H9 (cell line): ENCODE measurements around the gene ABCB8. TPM values are rescaled to one million over a fixed set of nuclear protein-coding genes. Genes with fewer than 3 reads are reported as not detected.

Experiments used
- DNase-seq: peaks from one replicate; pipeline ENCODE4 v3.0.0-alpha.2; 2017
- H2AFZ ChIP-seq: one replicate; pipeline ENCODE4 v1.6.1; 2013; ENCODE audit warnings: mild to moderate bottlenecking, low read length, control low read depth, moderate library complexity
- H2AK5ac ChIP-seq: 2 replicates; pipeline ENCODE4 v1.6.1; 2013; ENCODE audit warnings: low read length, control low read depth, mixed read lengths; ENCODE audit not compliant: insufficient read length
- H2BK120ac ChIP-seq: one replicate; pipeline ENCODE4 v1.6.1; 2013; ENCODE audit warnings: low read depth, mild to moderate bottlenecking, low read length, control low read depth, inconsistent platforms; ENCODE audit not compliant: poor library complexity, severe bottlenecking
- H2BK12ac ChIP-seq: 2 replicates; pipeline ENCODE4 v1.6.1; 2013; ENCODE audit warnings: low read length, control low read depth, mixed read lengths, low read depth; ENCODE audit not compliant: insufficient read length
- H2BK15ac ChIP-seq: 2 replicates; pipeline ENCODE4 v1.6.1; 2013; ENCODE audit warnings: low read depth, low read length, control low read depth
- H2BK20ac ChIP-seq: one replicate; pipeline ENCODE4 v1.6.1; 2013; ENCODE audit warnings: low read depth, mild to moderate bottlenecking, low read length, control low read depth, inconsistent platforms; ENCODE audit not compliant: poor library complexity, severe bottlenecking
- H2BK5ac ChIP-seq: 2 replicates; pipeline ENCODE4 v1.6.1; 2013; ENCODE audit warnings: low read length, control low read depth, mixed read lengths; ENCODE audit not compliant: insufficient read length
- H3K14ac ChIP-seq: 2 replicates; pipeline ENCODE4 v1.6.1; 2013; ENCODE audit warnings: low read length, control low read depth; ENCODE audit not compliant: insufficient read depth
- H3K18ac ChIP-seq: 2 replicates; pipeline ENCODE4 v1.6.1; 2013; ENCODE audit warnings: low read depth, mild to moderate bottlenecking, mixed read lengths, low read length, control low read depth; ENCODE audit not compliant: insufficient read length
- H3K23ac ChIP-seq: 2 replicates; pipeline ENCODE4 v1.6.1; 2013; ENCODE audit warnings: low read length, control low read depth, mixed read lengths, low read depth; ENCODE audit not compliant: insufficient read length
- H3K23me2 ChIP-seq: 2 replicates; pipeline ENCODE4 v1.6.1; 2013; ENCODE audit warnings: low read depth, mild to moderate bottlenecking, mixed read lengths, low read length, control low read depth; ENCODE audit not compliant: insufficient read length, poor library complexity, severe bottlenecking
- H3K27ac ChIP-seq: 2 replicates; pipeline ENCODE4 v1.5.1; 2013; ENCODE audit warnings: low read length, control low read depth, mixed read lengths, low read depth; ENCODE audit not compliant: insufficient read length
- H3K27me3 ChIP-seq: 2 replicates; pipeline ENCODE4 v1.6.1; 2013; ENCODE audit warnings: low read length, control low read depth, inconsistent platforms; ENCODE audit not compliant: insufficient read depth
- H3K4ac ChIP-seq: 2 replicates; pipeline ENCODE4 v1.6.1; 2013; ENCODE audit warnings: low read depth, mild to moderate bottlenecking, control low read depth, inconsistent platforms, low read length, moderate library complexity
- H3K4me1 ChIP-seq: 2 replicates; pipeline ENCODE4 v1.6.1; 2013; ENCODE audit warnings: low read length, control low read depth, inconsistent platforms; ENCODE audit not compliant: insufficient read depth
- H3K4me2 ChIP-seq: 2 replicates; pipeline ENCODE4 v1.6.1; 2013; ENCODE audit warnings: low read length, control low read depth, mixed read lengths; ENCODE audit not compliant: insufficient read length, insufficient read depth
- H3K56ac ChIP-seq: 2 replicates; pipeline ENCODE4 v1.6.1; 2013; ENCODE audit warnings: low read depth, mild to moderate bottlenecking, mixed read lengths, low read length, control low read depth; ENCODE audit not compliant: insufficient read length
- H3K79me1 ChIP-seq: 2 replicates; pipeline ENCODE4 v1.6.1; 2013; ENCODE audit warnings: low read depth, mild to moderate bottlenecking, moderate library complexity, low read length, control low read depth, inconsistent platforms; ENCODE audit not compliant: insufficient read depth, poor library complexity, severe bottlenecking
- H3K79me2 ChIP-seq: 2 replicates; pipeline ENCODE4 v1.6.1; 2013; ENCODE audit warnings: low read length, control low read depth, inconsistent platforms; ENCODE audit not compliant: insufficient read depth
- H3K9ac ChIP-seq: 2 replicates; pipeline ENCODE4 v1.6.1; 2013; ENCODE audit warnings: low read length, control low read depth, mixed read lengths; ENCODE audit not compliant: insufficient read length; ENCODE audit errors: extremely low read depth
- H3K9me3 ChIP-seq: one replicate; pipeline ENCODE4 v1.6.1; 2013; ENCODE audit warnings: low read depth, low read length, inconsistent platforms; ENCODE audit not compliant: control insufficient read depth
- H3T11ph ChIP-seq: one replicate; pipeline ENCODE4 v1.6.1; 2013; ENCODE audit warnings: mild to moderate bottlenecking, low read length, control low read depth, inconsistent platforms
- H4K20me1 ChIP-seq: one replicate; pipeline ENCODE4 v1.6.1; 2013; ENCODE audit not compliant: control insufficient read depth, insufficient read length, insufficient read depth
- H4K5ac ChIP-seq: 2 replicates; pipeline ENCODE4 v1.6.1; 2013; ENCODE audit warnings: low read depth, mild to moderate bottlenecking, mixed read lengths, low read length, control low read depth; ENCODE audit not compliant: insufficient read length
- H4K8ac ChIP-seq: replicated peaks from 2 replicates; pipeline ENCODE4 v1.6.1; 2013; ENCODE audit warnings: low read length, control low read depth, mixed read lengths, low read depth; ENCODE audit not compliant: insufficient read length
- H4K91ac ChIP-seq: 2 replicates; pipeline ENCODE4 v1.6.1; 2013; ENCODE audit warnings: low read depth, mild to moderate bottlenecking, moderate library complexity, mixed read lengths, low read length, control low read depth; ENCODE audit not compliant: insufficient read length
- H3K27ac Mint-ChIP-seq, 3 experiments: 2 replicates in 2 of 3; 3 replicates in 1 of 3; pipeline ENCODE4 v1.8.0; 2020 to 2021; ENCODE audit warnings: mixed read lengths in 3 of 3, mild to moderate bottlenecking in 1 of 3, moderate library complexity in 1 of 3
- H3K27me3 Mint-ChIP-seq: 2 replicates; pipeline ENCODE4 v1.8.0; 2021; ENCODE audit warnings: low read depth, mild to moderate bottlenecking, moderate library complexity, mixed read lengths
- H3K36me3 Mint-ChIP-seq, 3 experiments: 2 replicates in 2 of 3; 3 replicates in 1 of 3; pipeline ENCODE4 v1.8.0; 2020 to 2021; ENCODE audit warnings: low read depth in 3 of 3, mixed read lengths in 3 of 3; ENCODE audit not compliant: insufficient read depth in 1 of 3
- H3K4me1 Mint-ChIP-seq, 2 experiments: 2 replicates each; pipeline ENCODE4 v1.8.0; 2020; ENCODE audit warnings: mixed read lengths in 2 of 2
- H3K4me3 Mint-ChIP-seq, 2 experiments: 2 replicates in 1 of 2; 3 replicates in 1 of 2; pipeline ENCODE4 v1.8.0; 2020 to 2021; ENCODE audit warnings: mild to moderate bottlenecking in 2 of 2, mixed read lengths in 2 of 2, moderate library complexity in 1 of 2
- H3K9me3 Mint-ChIP-seq, 2 experiments: 2 replicates in 1 of 2; 3 replicates in 1 of 2; pipeline ENCODE4 v1.8.0; 2020; ENCODE audit warnings: mild to moderate bottlenecking in 2 of 2, mixed read lengths in 2 of 2, moderate library complexity in 1 of 2
- WGBS: extraction: QIAGEN DNeasy Blood & Tissue Kit; methylation state at CpG from one replicate; pipeline ENCODE4 v1.1.7; 2013; ENCODE audit warnings: missing lambda C conversion rate, low lambda C conversion rate, mixed read lengths; ENCODE audit not compliant: insufficient read length; ENCODE audit errors: extremely low coverage; 5-methylcytosine and 5-hydroxymethylcytosine counted together
- total RNA-seq: library from RNA; stranded (reverse); gene quantifications from 2 replicates; pipeline ENCODE4 v1.2.1, GENCODE V29; 2021
- TF ChIP-seq, protein P1 (sequence below): fragments of 200-600 bp; sonication (generic); conservative IDR thresholded peaks from 3 replicates; pipeline ENCODE4 v1.8.0; 2021; ENCODE audit warnings: antibody characterized with exemption, mild to moderate bottlenecking

The ABCB8 gene
- total RNA-seq, 1 experiment from 2014 or later: 22.1 TPM

DNA sequence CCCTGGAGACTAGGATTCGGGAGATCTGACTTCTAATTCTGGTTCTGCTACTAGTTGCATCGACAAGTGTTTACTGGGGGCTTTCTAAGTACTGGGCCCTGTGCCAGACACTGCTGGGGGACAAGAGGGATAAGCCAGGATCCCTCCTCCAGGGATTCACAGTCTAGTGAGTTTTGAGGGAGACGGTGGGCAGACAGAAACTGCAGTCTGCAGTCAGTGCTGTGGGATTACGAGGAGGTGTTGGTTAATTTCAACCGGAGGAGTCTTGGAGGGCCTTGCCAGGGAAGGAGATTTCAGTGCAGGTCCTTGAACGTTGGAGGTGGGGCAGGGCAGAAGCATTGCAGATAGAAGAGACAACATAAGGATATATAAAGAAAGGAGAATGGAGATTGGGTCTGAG, 46.6 kb upstream of the ABCB8 start:
- H2BK20ac ChIP-seq: no peak overlapping the region
- H3K14ac ChIP-seq: no peak overlapping the region
- Mint-ChIP-seq H3K9me3 (no peaks in the 10 kb centered on the region; a peak in 2 of 5 replicates), H3K4me1 (peaks cover 33 to 39% of the 10 kb centered on the region in 2 experiments), H3K36me3 (no peaks in the 10 kb centered on the region; a peak in 1 of 7 replicates), H3K27ac (no peak overlapping the region), H3K4me3 (no peak overlapping the region; a peak in 1 of 5 replicates), H3K27me3 (peaks cover 77% of the 10 kb centered on the region)
- DNase-seq: no peak
- H3K9ac ChIP-seq: no peak overlapping the region
- H2BK15ac ChIP-seq: no peak overlapping the region
- WGBS: no CpG with 5 or more reads among the region's 6 CpGs
- no peak overlapping the region for H3K4me2 ChIP-seq
- TF ChIP-seq, protein P1, sequence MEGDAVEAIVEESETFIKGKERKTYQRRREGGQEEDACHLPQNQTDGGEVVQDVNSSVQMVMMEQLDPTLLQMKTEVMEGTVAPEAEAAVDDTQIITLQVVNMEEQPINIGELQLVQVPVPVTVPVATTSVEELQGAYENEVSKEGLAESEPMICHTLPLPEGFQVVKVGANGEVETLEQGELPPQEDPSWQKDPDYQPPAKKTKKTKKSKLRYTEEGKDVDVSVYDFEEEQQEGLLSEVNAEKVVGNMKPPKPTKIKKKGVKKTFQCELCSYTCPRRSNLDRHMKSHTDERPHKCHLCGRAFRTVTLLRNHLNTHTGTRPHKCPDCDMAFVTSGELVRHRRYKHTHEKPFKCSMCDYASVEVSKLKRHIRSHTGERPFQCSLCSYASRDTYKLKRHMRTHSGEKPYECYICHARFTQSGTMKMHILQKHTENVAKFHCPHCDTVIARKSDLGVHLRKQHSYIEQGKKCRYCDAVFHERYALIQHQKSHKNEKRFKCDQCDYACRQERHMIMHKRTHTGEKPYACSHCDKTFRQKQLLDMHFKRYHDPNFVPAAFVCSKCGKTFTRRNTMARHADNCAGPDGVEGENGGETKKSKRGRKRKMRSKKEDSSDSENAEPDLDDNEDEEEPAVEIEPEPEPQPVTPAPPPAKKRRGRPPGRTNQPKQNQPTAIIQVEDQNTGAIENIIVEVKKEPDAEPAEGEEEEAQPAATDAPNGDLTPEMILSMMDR: no peak
- H3K9me3 ChIP-seq: no peaks in the 10 kb centered on the region
- peaks cover 16% of the 10 kb centered on the region for H3K23me2 ChIP-seq
- H3K27me3 ChIP-seq: peaks cover 7% of the 10 kb centered on the region; the same call in 1 of the 2 replicates
- no peak overlapping the region for H2BK12ac ChIP-seq
- H3K79me1 ChIP-seq: no peaks in the 10 kb centered on the region
- H3K18ac ChIP-seq: no peak overlapping the region
- H3K23ac ChIP-seq: no peak overlapping the region
- H2BK5ac ChIP-seq: no peak overlapping the region
- no peaks in the 10 kb centered on the region; the same call in none of the 2 replicates for H3K4me1 ChIP-seq
- no peak overlapping the region for H4K91ac ChIP-seq
- no peak overlapping the region for H3K4ac ChIP-seq
- no peaks in the 10 kb centered on the region for H4K20me1 ChIP-seq
- no peaks in the 10 kb centered on the region for H3K79me2 ChIP-seq
- H4K8ac ChIP-seq: no peak overlapping the region
- H3K56ac ChIP-seq: no peak overlapping the region
- no peak overlapping the region for H4K5ac ChIP-seq
- no peak overlapping the region for H3T11ph ChIP-seq
- no peak overlapping the region for H3K27ac ChIP-seq
- no peak overlapping the region for H2BK120ac ChIP-seq
- no peak overlapping the region for H2AFZ ChIP-seq
- H2AK5ac ChIP-seq: no peak overlapping the region
